Left renal cortex interstitium (tissue), 4 donors: ENCODE results near the gene MRPS18A. TPM values are rescaled to one million over a fixed set of nuclear protein-coding genes. Genes with fewer than 3 reads are reported as not detected.

Source experiments
- DNase-seq, 4 donors: peaks; one replicate each; pipeline ENCODE4 v3.0.0-alpha.2; 2013; ENCODE audit warnings: low read depth in 4 of 4, low spot score in 2 of 4, missing footprints in 1 of 4
- polyA plus RNA-seq, 4 donors: library from polyadenylated mRNA; unstranded; fragments of 120-200 nt; gene quantifications; one replicate each; pipeline ENCODE4 v1.2.1, GENCODE V29; 2013; ENCODE audit not compliant: insufficient read length in 4 of 4

MRPS18A gene
- 10 to 100 TPM; 40.5 to 62.0 (median 49.1) TPM for polyA plus RNA-seq

GRCh38 chr6:43687437-43688347 is at the start of gene MRPS18A:
MRPS18A (minus strand) TSS chr6:43687791; CDS start chr6:43687779, 12 bp downstream.
- DNase-seq = no peak

GRCh38 chr6:43736844-43737243 is 49.3 kb upstream of the MRPS18A start:
- no peak for DNase-seq

DNA sequence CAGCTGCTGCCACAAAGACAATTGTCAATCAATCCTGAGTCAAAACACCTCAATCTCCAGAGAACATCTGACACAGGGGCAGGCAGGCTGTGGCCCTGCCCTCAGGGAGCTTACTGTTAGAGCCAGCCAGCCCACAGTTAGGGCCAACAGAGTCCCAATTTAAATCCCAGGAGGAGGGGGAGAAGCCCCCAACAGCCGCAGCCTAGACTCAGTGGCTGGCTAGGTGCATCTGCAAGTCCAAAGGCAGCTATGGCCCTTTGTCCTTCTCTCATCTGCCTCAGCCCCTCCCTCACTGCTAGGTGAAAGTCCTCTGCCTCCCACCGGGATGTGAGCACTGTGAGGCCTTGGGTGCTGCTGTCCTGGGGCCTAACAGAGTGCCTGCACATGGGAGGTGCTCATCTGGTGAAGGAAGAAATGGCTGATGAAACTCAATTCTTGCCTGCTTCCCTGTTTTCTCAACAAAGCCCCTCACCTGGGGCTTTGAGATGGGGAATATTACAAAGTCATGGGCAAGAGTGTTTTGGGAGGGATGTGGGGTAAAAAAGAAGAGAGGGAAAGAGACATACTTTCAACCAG is 48.7 kb upstream of the MRPS18A start:
- DNase-seq = no peak

GRCh38 chr6:43735642-43736199 is 48.1 kb upstream of the MRPS18A start:
- DNase-seq = no peak

- no peak for DNase-seq
These were observed 46.7 kb upstream of the MRPS18A start for GRCh38 chr6:43734294-43734665.

- no peak for DNase-seq
These were observed 46.1 kb upstream of the MRPS18A start for GRCh38 chr6:43733471-43734293.

- DNase-seq = no peak
These were observed 43.0 kb upstream of the MRPS18A start for GRCh38 chr6:43730634-43731033.

- no peak for DNase-seq
These were observed 41.9 kb upstream of the MRPS18A start for GRCh38 chr6:43729537-43729936.

DNA sequence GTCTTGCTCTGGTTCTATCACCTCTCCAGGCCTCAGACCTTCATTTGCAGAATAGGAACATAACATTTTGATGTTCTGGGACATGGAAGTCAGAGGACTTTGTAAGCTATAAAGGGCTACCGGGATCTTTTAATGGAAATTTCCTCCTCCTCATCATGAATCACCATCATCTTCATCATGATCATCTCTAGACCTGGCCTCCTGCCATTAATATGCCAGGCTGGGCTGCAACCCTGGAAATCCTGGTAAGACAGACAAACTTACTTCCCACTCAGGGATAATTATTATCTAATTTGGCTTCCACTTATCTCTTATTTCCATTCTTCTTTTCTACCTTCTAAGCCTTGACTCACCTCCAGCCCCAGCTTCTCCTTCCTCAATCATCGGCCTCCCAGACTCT is 41.0 kb upstream of the MRPS18A start:
- DNase-seq = no peak

GRCh38 chr6:43727634-43728033 is 40.0 kb upstream of the MRPS18A start:
- DNase-seq = no peak

DNA sequence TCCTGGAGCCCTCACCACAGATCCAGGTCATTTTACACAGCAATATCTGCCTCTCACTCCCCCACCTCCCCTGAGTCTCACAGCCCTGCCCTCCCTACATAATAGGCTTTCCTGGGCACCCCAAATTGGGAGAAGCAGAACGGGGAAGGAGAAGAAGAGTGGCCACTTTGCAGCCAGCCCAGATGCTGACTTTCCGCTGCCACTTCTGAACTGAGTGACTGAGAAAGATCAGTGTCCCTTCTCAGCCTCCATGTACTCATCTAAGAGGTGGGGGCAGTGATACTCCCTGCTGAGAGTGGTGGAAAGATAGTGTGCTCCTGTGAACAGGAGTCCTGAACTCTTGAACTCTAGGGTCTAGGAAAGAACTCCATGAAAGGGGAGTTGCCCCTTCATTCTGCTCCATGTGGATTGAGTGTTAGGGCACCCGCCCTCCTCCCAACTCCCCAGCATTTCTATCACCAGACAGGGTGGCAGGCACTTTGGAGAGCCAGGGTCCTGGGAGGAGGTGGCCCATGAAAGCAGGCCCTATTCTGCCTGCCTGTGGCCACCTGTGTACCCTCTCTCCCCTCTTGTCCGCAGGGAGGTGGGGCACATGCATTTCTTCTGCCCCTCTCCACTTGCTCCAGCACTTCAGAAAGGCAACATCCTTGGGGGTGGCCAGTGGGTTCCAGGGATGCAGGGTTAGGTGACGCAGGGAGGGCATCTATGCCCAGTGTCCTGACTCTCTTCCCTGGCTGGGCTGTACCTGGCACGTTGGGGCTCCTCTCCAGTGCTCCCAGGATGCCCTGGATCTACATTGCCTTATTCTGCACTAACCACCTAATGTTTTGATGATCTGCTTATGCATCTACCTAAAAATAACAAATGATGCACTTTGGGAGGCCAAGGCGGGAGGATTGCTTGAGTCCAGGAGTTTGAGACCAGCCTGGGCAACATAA is 38.3 kb upstream of the MRPS18A start:
- DNase-seq = no peak

GRCh38 chr6:43724914-43725642 is 37.5 kb upstream of the MRPS18A start:
- DNase-seq = no peak

- DNase-seq = no peak
These were observed 36.8 kb upstream of the MRPS18A start for GRCh38 chr6:43724354-43724753.

- no peak for DNase-seq
These were observed 36.2 kb upstream of the MRPS18A start for GRCh38 chr6:43723737-43724295.

DNA sequence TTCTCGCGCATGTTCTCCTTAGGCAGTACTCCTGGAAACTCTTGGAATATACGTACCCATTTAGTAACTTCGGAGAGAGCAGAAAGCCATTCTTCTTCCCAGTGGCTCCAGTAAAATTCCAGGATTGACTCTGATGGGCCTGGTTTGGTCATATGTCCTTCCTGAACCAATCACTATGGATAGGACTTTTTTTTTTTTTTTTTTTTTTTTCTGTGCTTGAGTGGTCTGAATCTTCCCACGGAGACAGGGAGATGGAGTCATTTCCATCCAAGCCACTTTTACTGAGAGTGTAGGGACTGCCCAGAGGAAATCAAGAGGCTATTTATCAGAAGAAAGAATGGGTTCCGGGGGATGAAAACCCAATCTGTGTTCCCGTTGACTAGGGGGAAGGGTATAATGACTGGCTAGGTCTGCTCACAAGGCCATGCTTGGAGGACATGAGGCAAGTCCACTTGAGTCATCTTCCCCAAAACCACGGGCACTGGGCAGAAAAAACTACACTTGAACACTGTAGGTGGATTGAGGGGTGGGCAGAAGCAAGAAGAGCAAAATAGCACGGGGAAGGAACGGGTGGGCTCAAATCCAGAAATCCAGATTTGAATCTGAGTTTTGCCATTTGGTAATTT is 35.4 kb upstream of the MRPS18A start:
- DNase-seq = no peak

DNA sequence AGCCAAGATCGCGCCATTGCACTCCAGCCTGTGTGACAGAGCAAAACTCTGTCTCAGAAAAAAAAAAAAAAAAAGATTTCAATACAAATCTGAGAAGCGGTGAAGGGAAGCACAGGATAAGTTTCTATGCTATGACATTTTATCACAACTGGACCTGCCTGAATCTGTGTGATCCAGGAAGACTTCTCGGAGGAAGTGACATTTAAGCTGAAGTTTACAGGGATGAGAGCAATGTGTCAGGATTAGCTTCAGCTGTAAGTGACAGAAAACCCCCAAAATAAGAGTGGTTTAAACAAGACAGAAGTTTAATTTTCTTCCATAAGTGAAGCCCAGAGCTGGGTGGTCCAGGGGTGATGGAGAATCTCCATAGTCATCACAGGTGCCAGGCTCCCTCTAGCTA is 33.4 kb upstream of the MRPS18A start:
- DNase-seq = no peak

DNA sequence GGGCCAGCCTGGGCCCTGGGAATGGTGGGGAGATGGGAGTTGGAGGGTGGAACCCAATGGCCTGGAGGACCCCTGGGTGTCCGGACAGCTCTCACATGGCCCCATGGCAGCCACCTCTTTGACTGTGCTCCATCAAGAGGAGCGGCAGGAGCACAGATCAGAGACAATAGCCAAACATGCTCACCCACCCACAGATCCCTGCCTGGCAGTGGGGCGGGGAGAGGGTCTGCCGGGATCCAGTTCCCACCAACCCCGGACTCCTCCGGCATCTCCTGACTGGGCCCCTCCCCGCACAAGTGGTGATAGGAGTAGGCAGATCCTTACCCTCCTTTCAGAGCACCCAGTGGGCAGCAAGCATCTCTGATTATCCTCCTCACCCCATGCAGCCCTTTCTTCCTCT is 31.9 kb upstream of the MRPS18A start:
- DNase-seq = no peak

DNA sequence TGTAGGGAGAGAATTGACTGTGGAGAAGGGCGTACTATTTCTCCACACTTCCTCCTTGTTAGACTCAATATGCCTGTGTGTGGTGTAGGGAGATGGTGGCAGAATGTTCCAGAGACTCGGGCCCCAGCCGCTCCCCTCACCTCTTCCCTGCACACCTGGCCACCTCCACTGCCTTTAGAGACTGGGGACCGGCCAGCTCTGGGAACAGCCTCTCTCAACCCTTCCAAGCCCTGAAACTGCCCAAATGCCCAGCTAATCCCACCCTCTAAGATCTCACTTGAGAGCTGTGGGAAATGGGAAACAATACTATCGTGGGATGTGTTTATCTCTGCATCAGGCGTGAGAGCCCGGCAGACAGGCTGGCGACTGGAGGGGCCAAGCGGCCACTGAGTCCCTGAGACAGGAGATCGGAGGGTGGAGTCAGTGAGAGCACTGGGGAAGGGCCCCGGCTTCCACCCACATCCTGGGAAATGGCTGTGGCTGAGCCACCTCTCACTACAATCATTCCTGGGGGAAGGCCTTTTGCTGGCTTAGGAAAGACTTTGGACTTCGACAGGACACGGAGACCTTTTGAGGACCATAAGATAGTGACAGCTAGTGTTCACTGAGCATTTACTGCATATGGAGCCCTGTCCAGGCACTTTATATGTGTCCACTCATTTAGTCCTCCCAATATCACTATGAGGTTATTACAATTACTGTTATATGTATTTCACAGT is 31.0 kb upstream of the MRPS18A start:
- DNase-seq = no peak
